Kidney (tissue), 14 donors: ENCODE results near the gene OR4F15. TPM values are rescaled to one million over a fixed set of nuclear protein-coding genes. Genes with fewer than 3 reads are reported as not detected.

Experiments
- DNase-seq, 5 donors: peaks; one replicate each; pipeline ENCODE4 v3.0.0-alpha.2; 2013 to 2020
- FAIRE-seq: peaks from 2 replicates; lab custom pipeline; 2012; peaks lifted over from hg19 to GRCh38; lab: Jason Lieb, UNC
- H3K27ac ChIP-seq, 2 donors: one replicate each; pipeline ENCODE4 v1.7.0; 2013; ENCODE audit warnings: low read depth in 2 of 2, low read length in 2 of 2, inconsistent platforms in 1 of 2
- H3K27me3 ChIP-seq: one replicate; pipeline ENCODE4 v1.7.1; 2013; ENCODE audit warnings: low read length, inconsistent platforms; ENCODE audit not compliant: control insufficient read depth, insufficient read depth
- H3K36me3 ChIP-seq, 3 donors: one replicate each; pipeline versions ENCODE4 v1.7.0 to v1.7.1; 2013; ENCODE audit warnings: low read length in 3 of 3, control low read depth in 1 of 3, inconsistent platforms in 1 of 3; ENCODE audit not compliant: insufficient read depth in 3 of 3, control insufficient read depth in 2 of 3
- H3K4me1 ChIP-seq, 3 donors: one replicate each; pipeline versions ENCODE4 v1.7.0 to v1.7.1; 2013; ENCODE audit warnings: low read length in 3 of 3, inconsistent platforms in 1 of 3, low read depth in 1 of 3; ENCODE audit not compliant: control insufficient read depth in 2 of 3, insufficient read depth in 2 of 3
- H3K4me3 ChIP-seq, 3 donors: one replicate each; pipeline versions ENCODE4 v1.7.0 to v1.8.1; 2013; ENCODE audit warnings: low read length in 3 of 3, control low read depth in 1 of 3, inconsistent platforms in 1 of 3
- H3K9ac ChIP-seq, 3 donors: one replicate each; pipeline versions ENCODE4 v1.7.0 to v1.7.1; 2013; ENCODE audit warnings: low read length in 3 of 3, control low read depth in 1 of 3, inconsistent platforms in 1 of 3
- H3K9me3 ChIP-seq, 3 donors: one replicate each; pipeline versions ENCODE4 v1.7.0 to v1.7.1; 2013; ENCODE audit warnings: low read length in 3 of 3, control low read depth in 1 of 3, inconsistent platforms in 1 of 3; ENCODE audit not compliant: control insufficient read depth in 2 of 3, insufficient read depth in 1 of 3
- CTCF ChIP-seq: IDR thresholded peaks from 3 replicates; pipeline ENCODE4 v1.5.1; 2012; ENCODE audit warnings: mild to moderate bottlenecking, moderate library complexity, borderline replicate concordance; ENCODE audit not compliant: insufficient read depth; ENCODE audit errors: extremely low read depth
- intact Hi-C: fragments of 100-400 bp; cut with DNase I; formaldehyde crosslinking; loops from one replicate; pipeline ENCODE4 v1.11.1; 2022
- polyA plus RNA-seq: library from polyadenylated mRNA; stranded (reverse); fragments of 350-450 nt; fragmentation: Illumina TruSeq; extraction: RNeasy Lipid Tissue Mini Kit (QIAGEN cat#74804); gene quantifications from one replicate; pipeline ENCODE4 v1.2.3, GENCODE V29; 2014; ENCODE audit warnings: low read depth, low replicate concordance; ENCODE audit not compliant: insufficient read depth
- total RNA-seq: library from RNA; stranded (reverse); fragmentation: NEBNext Ultra II Directional; extraction: Animal tissue kit (Norgen Biotek cat#: 25700); gene quantifications from one replicate; pipeline ENCODE4 v1.2.1, GENCODE V29; 2021
- donor health status: control.
- donor health status: control.
- donor health status: control.
- donor health status: control.
- donor health status: control.
- donor health status: DM: yes; HTN: yes; CAD: no.
- donor health status: Normal renal cell carcinoma (clear cell type).

The OR4F15 gene
- total and polyA plus RNA-seq, 2 donors from 2014 or later = 0.13 TPM; not detected in 1

- Histone ChIP-seq H3K27ac (no peak overlapping the region), H3K4me3 (no peak overlapping the region), H3K36me3 (no peaks in the 10 kb centered on the region), H3K9me3 (peaks cover 0 to 2% (median 0%) of the 10 kb centered on the region in 3 donors), H3K27me3 (no peaks in the 10 kb centered on the region), H3K4me1 (no peaks in the 10 kb centered on the region), H3K9ac (no peak overlapping the region)
- TF ChIP-seq CTCF = no peak
- DNase-seq = no peak
- no peak for FAIRE-seq
- intact Hi-C loops = no loop called here
Observed at GRCh38 chr15:101827257-101827656, 15.3 kb downstream of the OR4F15 start.

- DNase-seq = no peak
- Histone ChIP-seq H3K27me3 (no peaks in the 10 kb centered on the region), H3K4me3 (no peak overlapping the region), H3K27ac (no peak overlapping the region), H3K9me3 (peaks cover 0 to 6% (median 0%) of the 10 kb centered on the region in 3 donors), H3K9ac (no peak overlapping the region), H3K36me3 (no peaks in the 10 kb centered on the region), H3K4me1 (no peaks in the 10 kb centered on the region)
- intact Hi-C loops = no loop called here
- no peak for FAIRE-seq
- TF ChIP-seq CTCF = no peak
Observed at GRCh38 chr15:101828774-101829173, 16.8 kb downstream of the OR4F15 start.

GRCh38 chr15:101841656-101842055, 29.7 kb downstream of the OR4F15 start:
- no peak for TF ChIP-seq CTCF
- H3K9ac ChIP-seq = no peak overlapping the region
- FAIRE-seq (no peak), DNase-seq (no peak)
- H3K4me1 ChIP-seq = no peaks in the 10 kb centered on the region
- H3K27ac ChIP-seq = no peak overlapping the region
- H3K9me3 ChIP-seq = no peaks in the 10 kb centered on the region
- intact Hi-C loops = no loop called here
- H3K36me3 ChIP-seq = no peaks in the 10 kb centered on the region
- H3K4me3 ChIP-seq = no peak overlapping the region
- H3K27me3 ChIP-seq = no peaks in the 10 kb centered on the region

- no peak for DNase-seq
- H3K9me3 ChIP-seq = no peaks in the 10 kb centered on the region
- no peak for FAIRE-seq
- no peak for TF ChIP-seq CTCF
- H3K27ac ChIP-seq = no peak overlapping the region
- intact Hi-C loops = no loop called here
- H3K4me1 ChIP-seq = no peaks in the 10 kb centered on the region
- no peaks in the 10 kb centered on the region for H3K27me3 ChIP-seq
- H3K36me3 ChIP-seq = no peaks in the 10 kb centered on the region
- no peak overlapping the region for H3K4me3 ChIP-seq
- no peak overlapping the region for H3K9ac ChIP-seq
Observed at GRCh38 chr15:101844916-101845315, 32.9 kb downstream of the OR4F15 start.
